MM.1S (cell line): ENCODE measurements around the gene H6PD.

ENCODE experiments used
- DNase-seq: peaks from one replicate; pipeline ENCODE4 v3.0.0-alpha.2; 2015
- H2AFZ ChIP-seq: fragments of 300-600 bp; sonication (generic); 2 replicates; pipeline ENCODE4 v1.6.0; 2016; ENCODE audit warnings: antibody characterized with exemption, low read length
- H3F3A ChIP-seq: fragments of 300-600 bp; sonication (generic); 2 replicates; pipeline ENCODE4 v1.6.1; 2016; ENCODE audit warnings: mild to moderate bottlenecking, antibody characterized with exemption, low read length, moderate library complexity, mixed read lengths; ENCODE audit not compliant: insufficient read depth
- H3K27ac ChIP-seq: fragments of 300-600 bp; sonication (generic); 2 replicates; pipeline ENCODE4 v1.5.1; 2016; ENCODE audit warnings: mild to moderate bottlenecking, low read length
- H3K27me3 ChIP-seq: fragments of 300-600 bp; sonication (generic); replicated peaks from 2 replicates; pipeline ENCODE4 v1.6.0; 2016; ENCODE audit warnings: low read length; ENCODE audit not compliant: insufficient read depth
- H3K36me3 ChIP-seq: fragments of 300-600 bp; sonication (generic); replicated peaks from 2 replicates; pipeline ENCODE4 v1.6.1; 2016; ENCODE audit warnings: mild to moderate bottlenecking, low read length, mixed read lengths; ENCODE audit not compliant: insufficient read depth
- H3K4me1 ChIP-seq: fragments of 300-600 bp; sonication (generic); 2 replicates; pipeline ENCODE4 v1.6.1; 2016; ENCODE audit warnings: low read length, mixed read lengths
- H3K4me2 ChIP-seq: fragments of 300-600 bp; sonication (generic); 2 replicates; pipeline ENCODE4 v1.6.0; 2016; ENCODE audit warnings: low read depth, low read length
- H3K4me3 ChIP-seq: fragments of 300-600 bp; sonication (generic); 2 replicates; pipeline ENCODE4 v1.5.1; 2016; ENCODE audit warnings: low read length, mixed read lengths
- H3K79me2 ChIP-seq: fragments of 300-600 bp; sonication (generic); 2 replicates; pipeline ENCODE4 v1.6.1; 2016; ENCODE audit warnings: mixed run types, low read length, mixed read lengths
- H3K9ac ChIP-seq: fragments of 300-600 bp; sonication (generic); 2 replicates; pipeline ENCODE4 v1.6.1; 2016; ENCODE audit warnings: low read length, mixed read lengths
- H3K9me2 ChIP-seq: fragments of 300-600 bp; sonication (generic); replicated peaks from 2 replicates; pipeline ENCODE4 v1.6.1; 2016; ENCODE audit warnings: mild to moderate bottlenecking, low read length, mixed read lengths; ENCODE audit not compliant: insufficient read depth
- H3K9me3 ChIP-seq: fragments of 300-600 bp; sonication (generic); replicated peaks from 2 replicates; pipeline ENCODE4 v1.6.1; 2016; ENCODE audit warnings: mild to moderate bottlenecking, low read length, mixed read lengths; ENCODE audit not compliant: insufficient read depth
- H4K20me1 ChIP-seq: fragments of 300-600 bp; sonication (generic); 2 replicates; pipeline ENCODE4 v1.6.1; 2016; ENCODE audit warnings: mild to moderate bottlenecking, low read length, moderate library complexity, mixed read lengths; ENCODE audit not compliant: insufficient read depth
- EZH2 ChIP-seq: fragments of 300-600 bp; sonication (generic); optimal IDR thresholded peaks from 2 replicates; pipeline ENCODE3; 2017; ENCODE audit warnings: low read depth, mild to moderate bottlenecking, antibody characterized with exemption, low read length, mixed read lengths
- EZH2phosphoT487 ChIP-seq: fragments of 300-600 bp; sonication (generic); IDR thresholded peaks from 2 replicates; pipeline ENCODE4 v1.6.1; 2018; ENCODE audit warnings: antibody characterized with exemption, low read length
- TF ChIP-seq, protein P1 (sequence below): fragments of 300-600 bp; sonication (generic); IDR thresholded peaks from 2 replicates; pipeline ENCODE4 v1.5.1; 2016; ENCODE audit warnings: antibody characterized with exemption, low read length, mixed read lengths

H6PD gene

DNA sequence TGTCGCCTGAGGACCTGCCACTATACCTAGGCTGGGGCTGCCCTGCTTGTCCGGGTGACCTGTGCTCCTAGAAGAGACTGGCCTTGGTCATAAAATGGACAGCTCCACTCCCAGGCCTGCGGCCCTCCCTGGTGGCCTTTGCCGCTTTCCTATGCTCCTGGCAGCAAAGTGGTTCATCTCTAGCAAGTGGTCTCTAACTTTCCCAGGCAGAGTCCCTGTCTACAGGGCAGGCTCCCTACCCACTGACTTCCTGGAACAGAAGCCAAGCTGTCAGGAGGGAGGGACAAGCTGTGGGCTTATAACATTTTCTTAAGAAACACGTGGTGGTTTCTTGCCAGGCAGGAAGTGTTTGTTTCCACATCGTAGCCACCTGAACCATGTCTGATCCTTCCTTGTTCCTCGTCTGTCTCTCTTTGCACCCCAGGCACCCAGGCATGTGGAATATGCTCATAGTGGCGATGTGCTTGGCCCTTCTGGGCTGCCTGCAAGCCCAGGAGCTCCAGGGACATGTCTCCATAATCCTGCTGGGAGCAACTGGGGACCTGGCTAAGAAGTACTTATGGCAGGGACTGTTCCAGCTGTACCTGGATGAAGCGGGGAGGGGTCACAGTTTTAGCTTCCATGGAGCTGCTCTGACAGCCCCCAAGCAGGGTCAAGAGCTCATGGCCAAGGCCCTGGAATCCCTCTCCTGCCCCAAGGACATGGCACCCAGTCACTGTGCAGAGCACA is 10.1 kb downstream of the H6PD start:
- no peak for TF ChIP-seq EZH2phosphoT487
- no peak for TF ChIP-seq EZH2
- TF ChIP-seq, protein P1, sequence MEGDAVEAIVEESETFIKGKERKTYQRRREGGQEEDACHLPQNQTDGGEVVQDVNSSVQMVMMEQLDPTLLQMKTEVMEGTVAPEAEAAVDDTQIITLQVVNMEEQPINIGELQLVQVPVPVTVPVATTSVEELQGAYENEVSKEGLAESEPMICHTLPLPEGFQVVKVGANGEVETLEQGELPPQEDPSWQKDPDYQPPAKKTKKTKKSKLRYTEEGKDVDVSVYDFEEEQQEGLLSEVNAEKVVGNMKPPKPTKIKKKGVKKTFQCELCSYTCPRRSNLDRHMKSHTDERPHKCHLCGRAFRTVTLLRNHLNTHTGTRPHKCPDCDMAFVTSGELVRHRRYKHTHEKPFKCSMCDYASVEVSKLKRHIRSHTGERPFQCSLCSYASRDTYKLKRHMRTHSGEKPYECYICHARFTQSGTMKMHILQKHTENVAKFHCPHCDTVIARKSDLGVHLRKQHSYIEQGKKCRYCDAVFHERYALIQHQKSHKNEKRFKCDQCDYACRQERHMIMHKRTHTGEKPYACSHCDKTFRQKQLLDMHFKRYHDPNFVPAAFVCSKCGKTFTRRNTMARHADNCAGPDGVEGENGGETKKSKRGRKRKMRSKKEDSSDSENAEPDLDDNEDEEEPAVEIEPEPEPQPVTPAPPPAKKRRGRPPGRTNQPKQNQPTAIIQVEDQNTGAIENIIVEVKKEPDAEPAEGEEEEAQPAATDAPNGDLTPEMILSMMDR = no peak
- no peaks in the 10 kb centered on the region for H3K9me2 ChIP-seq
- H3K9me3 ChIP-seq = no peaks in the 10 kb centered on the region
- no peaks in the 10 kb centered on the region for H3K36me3 ChIP-seq
- H3K9ac ChIP-seq = no peak overlapping the region
- H3K4me3 ChIP-seq = no peak overlapping the region
- no peak overlapping the region for H3K4me2 ChIP-seq
- DNase-seq = no peak
- no peaks in the 10 kb centered on the region for H3F3A ChIP-seq
- H3K27me3 ChIP-seq = no peaks in the 10 kb centered on the region
- no peaks in the 10 kb centered on the region for H3K79me2 ChIP-seq
- H2AFZ ChIP-seq = no peak overlapping the region
- H4K20me1 ChIP-seq = no peaks in the 10 kb centered on the region
- peaks cover 9% of the 10 kb centered on the region for H3K4me1 ChIP-seq
- H3K27ac ChIP-seq = no peak overlapping the region

DNA sequence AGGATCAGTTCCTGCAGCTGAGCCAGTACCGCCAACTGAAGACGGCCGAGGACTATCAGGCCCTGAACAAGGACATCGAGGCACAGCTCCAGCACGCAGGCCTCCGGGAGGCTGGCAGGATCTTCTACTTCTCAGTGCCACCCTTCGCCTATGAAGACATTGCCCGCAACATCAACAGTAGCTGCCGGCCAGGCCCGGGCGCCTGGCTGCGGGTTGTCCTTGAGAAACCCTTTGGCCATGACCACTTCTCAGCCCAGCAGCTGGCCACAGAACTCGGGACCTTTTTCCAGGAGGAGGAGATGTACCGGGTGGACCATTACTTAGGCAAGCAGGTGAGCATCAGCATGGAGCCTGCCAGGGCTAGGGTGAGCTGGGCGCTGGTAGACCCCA is 10.7 kb downstream of the H6PD start:
- no peak overlapping the region for H2AFZ ChIP-seq
- peaks cover 3% of the 10 kb centered on the region for H3K4me1 ChIP-seq
- no peaks in the 10 kb centered on the region for H4K20me1 ChIP-seq
- no peak for DNase-seq
- no peaks in the 10 kb centered on the region for H3K9me3 ChIP-seq
- H3K79me2 ChIP-seq = no peaks in the 10 kb centered on the region
- H3K4me2 ChIP-seq = no peak overlapping the region
- no peak overlapping the region for H3K4me3 ChIP-seq
- no peaks in the 10 kb centered on the region for H3K36me3 ChIP-seq
- no peaks in the 10 kb centered on the region for H3F3A ChIP-seq
- H3K27ac ChIP-seq = no peak overlapping the region
- TF ChIP-seq EZH2 (no peak), EZH2phosphoT487 (no peak)
- TF ChIP-seq, protein P1 = no peak
- no peak overlapping the region for H3K9ac ChIP-seq
- H3K27me3 ChIP-seq = no peaks in the 10 kb centered on the region
- no peaks in the 10 kb centered on the region for H3K9me2 ChIP-seq

DNA sequence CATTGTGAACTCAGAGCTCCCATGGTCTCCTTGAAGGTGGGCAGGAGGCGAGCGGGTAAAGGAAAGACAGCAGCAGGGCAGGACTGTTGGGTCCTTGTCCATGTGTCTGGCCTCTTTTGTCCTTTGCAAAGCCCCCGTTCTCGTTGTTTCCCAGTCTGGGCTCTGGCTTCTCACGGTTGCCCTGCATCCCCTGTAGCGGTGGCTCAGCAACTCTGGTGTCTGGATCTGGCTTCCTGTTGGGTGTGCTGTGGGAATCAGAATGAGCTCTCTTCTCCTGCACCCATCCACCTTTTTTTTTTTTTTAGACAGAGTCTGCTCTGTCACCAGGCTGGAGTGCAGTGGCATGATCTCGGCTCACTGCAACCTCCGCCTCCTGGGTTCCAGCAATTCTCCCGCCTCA is 11.1 kb downstream of the H6PD start:
- TF ChIP-seq EZH2phosphoT487 (no peak), EZH2 (no peak)
- TF ChIP-seq, protein P1 = no peak
- no peak for DNase-seq
- H3K9me3 ChIP-seq = no peaks in the 10 kb centered on the region
- H3K9me2 ChIP-seq = no peaks in the 10 kb centered on the region
- H3K79me2 ChIP-seq = no peaks in the 10 kb centered on the region
- no peak overlapping the region for H3K4me2 ChIP-seq
- H2AFZ ChIP-seq = no peak overlapping the region
- H3K36me3 ChIP-seq = no peaks in the 10 kb centered on the region
- no peaks in the 10 kb centered on the region for H3F3A ChIP-seq
- H3K27me3 ChIP-seq = no peaks in the 10 kb centered on the region
- H3K4me1 ChIP-seq = no peaks in the 10 kb centered on the region
- H3K4me3 ChIP-seq = no peak overlapping the region
- H3K9ac ChIP-seq = no peak overlapping the region
- H3K27ac ChIP-seq = no peak overlapping the region
- no peaks in the 10 kb centered on the region for H4K20me1 ChIP-seq
